Neural crest cell (in vitro differentiated cells): ENCODE measurements around the gene CCDC60. TPM values are rescaled to one million over a fixed set of nuclear protein-coding genes. Genes with fewer than 3 reads are reported as not detected.

Experiments used
- DNase-seq: peaks from one replicate; pipeline ENCODE4 v3.0.0; 2021; ENCODE audit warnings: low read depth, mixed read lengths, low spot score
- H3K27ac Mint-ChIP-seq: one replicate; pipeline ENCODE4 v1.8.0; 2021; ENCODE audit warnings: mild to moderate bottlenecking, mixed read lengths; ENCODE audit not compliant: unreplicated experiment
- H3K27me3 Mint-ChIP-seq: 2 replicates; pipeline ENCODE4 v1.8.0; 2021; ENCODE audit warnings: low read depth, mild to moderate bottlenecking, mixed read lengths
- H3K36me3 Mint-ChIP-seq: 2 replicates; pipeline ENCODE4 v1.8.0; 2021; ENCODE audit warnings: low read depth, mild to moderate bottlenecking, mixed read lengths
- H3K4me1 Mint-ChIP-seq: 2 replicates; pipeline ENCODE4 v1.8.0; 2021; ENCODE audit warnings: mixed read lengths
- H3K4me3 Mint-ChIP-seq: one replicate; pipeline ENCODE4 v1.8.0; 2021; ENCODE audit warnings: mild to moderate bottlenecking, mixed read lengths
- H3K9me3 Mint-ChIP-seq: 2 replicates; pipeline ENCODE4 v1.8.0; 2021; ENCODE audit warnings: mixed read lengths
- CTCF ChIP-seq: fragments of 200-600 bp; sonication (generic); conservative IDR thresholded peaks from 2 replicates; pipeline ENCODE4 v1.5.0; 2021; ENCODE audit warnings: antibody characterized with exemption, mild to moderate bottlenecking
- total RNA-seq: library from RNA; stranded (reverse); gene quantifications from 2 replicates; pipeline ENCODE4 v1.2.1, GENCODE V29; 2021

Gene CCDC60
- total RNA-seq, 1 donor from 2014 or later: 0.75 TPM

GRCh38 chr12:119570771-119571170 is 236.2 kb downstream of the CCDC60 start:
- H3K4me1 Mint-ChIP-seq: no peaks in the 10 kb centered on the region

GRCh38 chr12:119573086-119573485 is 238.6 kb downstream of the CCDC60 start:
- peaks cover 54% of the 10 kb centered on the region for H3K27me3 Mint-ChIP-seq
- no peak for DNase-seq
- no peaks in the 10 kb centered on the region for H3K36me3 Mint-ChIP-seq
- H3K4me1 Mint-ChIP-seq: no peaks in the 10 kb centered on the region
- H3K9me3 Mint-ChIP-seq: peaks cover 3% of the 10 kb centered on the region
- no peak for TF ChIP-seq CTCF
- H3K4me3 Mint-ChIP-seq: no peak overlapping the region
- no peak overlapping the region for H3K27ac Mint-ChIP-seq

More at GRCh38 chr12:119570771-119571170, 236.2 kb downstream of the CCDC60 start:
- Mint-ChIP-seq H3K36me3 (no peaks in the 10 kb centered on the region), H3K4me3 (no peak overlapping the region), H3K27me3 (peaks cover 43% of the 10 kb centered on the region), H3K27ac (no peak overlapping the region), H3K9me3 (peaks cover 3% of the 10 kb centered on the region)
- no peak for TF ChIP-seq CTCF
- no peak for DNase-seq

DNA sequence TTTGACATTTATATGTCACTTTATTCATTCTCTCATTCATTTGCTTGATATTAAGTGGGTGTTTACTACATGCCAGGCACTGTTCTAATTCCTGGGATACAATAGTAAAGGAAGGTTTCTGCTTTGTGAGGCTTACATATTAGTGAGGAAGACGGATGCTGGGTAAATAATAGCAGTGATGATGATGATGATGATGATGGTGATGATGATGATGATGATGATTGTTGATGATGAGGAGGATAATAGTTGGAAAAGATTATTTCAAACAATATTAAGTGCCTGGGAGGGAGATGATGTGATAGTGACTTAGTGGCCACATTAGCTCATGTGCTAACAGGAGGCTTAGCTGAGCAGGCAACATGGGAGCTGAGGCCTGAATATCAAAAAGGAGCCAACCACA is 239.7 kb downstream of the CCDC60 start:
- Mint-ChIP-seq H3K27ac (no peak overlapping the region), H3K27me3 (peaks cover 58% of the 10 kb centered on the region), H3K4me1 (no peaks in the 10 kb centered on the region), H3K9me3 (peaks cover 3% of the 10 kb centered on the region), H3K36me3 (no peaks in the 10 kb centered on the region), H3K4me3 (no peak overlapping the region)
- no peak for TF ChIP-seq CTCF
- no peak for DNase-seq

DNA sequence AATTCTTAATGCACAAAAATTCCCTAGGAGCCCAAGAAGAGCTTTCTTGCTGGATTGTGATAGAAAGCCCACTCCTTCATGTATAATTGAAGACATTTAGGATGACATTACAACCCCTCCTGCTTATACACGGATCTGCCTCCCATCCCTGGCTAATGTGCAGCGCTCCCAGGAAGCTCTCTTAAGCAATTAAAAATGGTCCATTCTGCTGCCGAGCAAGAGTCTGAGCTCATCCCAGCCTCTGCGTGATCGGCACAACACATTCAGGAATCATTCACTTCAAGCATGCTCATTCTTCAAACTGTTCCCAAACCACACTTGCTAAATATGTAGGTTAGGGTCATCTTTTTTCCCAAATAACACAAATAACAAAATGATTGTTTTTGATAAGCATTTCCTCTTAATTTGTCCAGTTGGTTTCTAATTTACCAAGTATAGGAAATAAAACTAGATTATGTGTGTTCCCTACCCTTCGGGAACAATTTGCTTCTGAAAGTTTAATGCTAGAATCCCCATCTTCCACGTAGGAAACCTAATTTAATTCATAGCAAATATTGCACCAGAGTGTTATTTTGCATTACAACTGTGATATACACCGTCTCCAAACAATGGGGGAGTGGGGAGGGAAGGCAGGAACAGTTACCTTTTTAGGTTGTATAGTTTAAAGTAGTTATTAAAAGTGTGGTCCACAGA is 241.7 kb downstream of the CCDC60 start:
- DNase-seq: no peak
- H3K4me1 Mint-ChIP-seq: no peaks in the 10 kb centered on the region
- no peak for TF ChIP-seq CTCF
- peaks cover 58% of the 10 kb centered on the region for H3K27me3 Mint-ChIP-seq
- no peak overlapping the region for H3K4me3 Mint-ChIP-seq
- H3K27ac Mint-ChIP-seq: no peak overlapping the region
- H3K36me3 Mint-ChIP-seq: no peaks in the 10 kb centered on the region
- no peaks in the 10 kb centered on the region for H3K9me3 Mint-ChIP-seq

GRCh38 chr12:119576915-119577314 is 242.4 kb downstream of the CCDC60 start:
- no peak overlapping the region for H3K4me3 Mint-ChIP-seq
- no peak for DNase-seq
- TF ChIP-seq CTCF: no peak
- peaks cover 61% of the 10 kb centered on the region for H3K27me3 Mint-ChIP-seq
- H3K36me3 Mint-ChIP-seq: no peaks in the 10 kb centered on the region
- H3K4me1 Mint-ChIP-seq: no peaks in the 10 kb centered on the region
- H3K9me3 Mint-ChIP-seq: no peaks in the 10 kb centered on the region
- H3K27ac Mint-ChIP-seq: no peak overlapping the region
